Limb (tissue), 2 donors: ENCODE results near the gene HAUS3.

Experiments
- DNase-seq, 2 donors: peaks; one replicate each; pipeline ENCODE4 v3.0.0-alpha.2; 2016; ENCODE audit errors: extremely low spot score in 2 of 2

HAUS3 gene

GRCh38 chr4:2253160-2254084 is 11.5 kb upstream of the HAUS3 start:
- no peak for DNase-seq

- no peak for DNase-seq
Measured at GRCh38 chr4:2252530-2253091, 10.7 kb upstream of the HAUS3 start.

GRCh38 chr4:2251795-2252529 is 10.0 kb upstream of the HAUS3 start:
- no peak for DNase-seq

- no peak for DNase-seq
Measured at GRCh38 chr4:2251073-2251794, 9.3 kb upstream of the HAUS3 start.

GRCh38 chr4:2250357-2251072 is 8.6 kb upstream of the HAUS3 start:
- DNase-seq, result no peak

- no peak for DNase-seq
Measured at GRCh38 chr4:2249526-2250356, 7.8 kb upstream of the HAUS3 start.

GRCh38 chr4:2248821-2249261 is 6.9 kb upstream of the HAUS3 start:
- no peak for DNase-seq

- no peak for DNase-seq
Measured at GRCh38 chr4:2248044-2248780, 6.3 kb upstream of the HAUS3 start.

- peak in 1 of 2 donors; percentile 32 for DNase-seq
Measured at GRCh38 chr4:2247128-2248043, 5.5 kb upstream of the HAUS3 start.

GRCh38 chr4:2246384-2247127 is 4.6 kb upstream of the HAUS3 start:
- no peak for DNase-seq

GRCh38 chr4:2245787-2246275 is 3.9 kb upstream of the HAUS3 start:
- no peak for DNase-seq

GRCh38 chr4:2245057-2245786 is 3.3 kb upstream of the HAUS3 start:
- DNase-seq, result no peak

GRCh38 chr4:2243681-2244380 is 1.9 kb upstream of the HAUS3 start:
- DNase-seq, result peak; percentile 48 to 56

- DNase-seq, result no peak
Measured at GRCh38 chr4:2241003-2241402, 918 bp downstream of the HAUS3 start.

GRCh38 chr4:2236944-2237666 is 4.8 kb downstream of the HAUS3 start:
- DNase-seq, result no peak
